B cell (primary cell): ENCODE data around the gene CES1. TPM values are rescaled to one million over a fixed set of nuclear protein-coding genes. Genes with fewer than 3 reads are reported as not detected.

Experiments
- ATAC-seq: fragments of 200-7000 bp; cut with Tn5 transposase; one replicate; pipeline ENCODE4 v1.10.0; 2021; ENCODE audit warnings: low read depth, mild to moderate bottlenecking, moderate number of reproducible peaks, moderate library complexity
- CTCF ChIA-PET: fragments of 350-600 bp; sonication (Branson Sonifier 250); formaldehyde crosslinking; loops from one replicate; lab custom pipeline; 2021; ENCODE audit warnings: antibody characterized with exemption, inconsistent platforms; lab: Charles Lee
- POLR2A ChIA-PET: fragments of 350-600 bp; sonication (Branson Sonifier 250); formaldehyde crosslinking; loops from one replicate; lab custom pipeline; 2021; ENCODE audit warnings: antibody characterized with exemption; lab: Charles Lee
- DNase-seq: peaks from one replicate; pipeline ENCODE4 v3.0.0; 2013
- H2AFZ ChIP-seq: 2 replicates; pipeline ENCODE4 v1.6.1; 2012; ENCODE audit warnings: mild to moderate bottlenecking, low read depth, low read length; ENCODE audit not compliant: insufficient read depth, poor library complexity, severe bottlenecking
- H3K27ac ChIP-seq, 2 donors: 1 replicate in 1 of 2; 2 replicates in 1 of 2; pipeline ENCODE4 v1.5.1; 2012 to 2013; ENCODE audit warnings: low read length in 2 of 2, mild to moderate bottlenecking in 2 of 2, moderate library complexity in 1 of 2
- H3K27me3 ChIP-seq, 4 experiments: fragments of 200-600 bp in 1 of 4; sonication (generic) in 1 of 4; replicated peaks in 1 of 4; 1 replicate in 2 of 4; 2 replicates in 2 of 4; pipeline versions ENCODE4 v1.6.1 to v1.7.0; 2013 to 2016; ENCODE audit warnings: low read length in 3 of 4, mild to moderate bottlenecking in 2 of 4, mixed read lengths in 1 of 4, moderate library complexity in 1 of 4; ENCODE audit not compliant: insufficient read depth in 4 of 4, control insufficient read depth in 3 of 4; ENCODE audit errors: control extremely low read depth in 1 of 4
- H3K36me3 ChIP-seq, 2 experiments: replicated peaks in 1 of 2; 1 replicate in 1 of 2; 2 replicates in 1 of 2; pipeline versions ENCODE4 v1.6.1 to v1.7.1; 2013; ENCODE audit warnings: low read length in 1 of 2; ENCODE audit not compliant: insufficient read depth in 2 of 2, control insufficient read depth in 1 of 2; ENCODE audit errors: control extremely low read depth in 1 of 2, extremely low read depth in 1 of 2
- H3K4me1 ChIP-seq, 2 donors: fragments of 200-600 bp in 1 of 2; sonication (generic) in 1 of 2; 1 replicate in 1 of 2; 2 replicates in 1 of 2; pipeline versions ENCODE4 v1.5.1 to v1.6.1; 2013 to 2017; ENCODE audit warnings: low read length in 2 of 2; ENCODE audit not compliant: control insufficient read depth in 2 of 2, insufficient read depth in 2 of 2
- H3K4me2 ChIP-seq: replicated peaks from 2 replicates; pipeline ENCODE3; 2012; ENCODE audit warnings: mild to moderate bottlenecking, low read depth, low read length; ENCODE audit not compliant: poor library complexity, severe bottlenecking
- H3K4me3 ChIP-seq, 5 experiments: fragments of 200-600 bp in 1 of 5; sonication (generic) in 1 of 5; 1 replicate in 3 of 5; 2 replicates in 2 of 5; pipeline versions ENCODE4 v1.5.1 to v1.7.0; 2011 to 2016; ENCODE audit warnings: low read length in 4 of 5, mild to moderate bottlenecking in 4 of 5, low read depth in 2 of 5, control low read depth in 1 of 5, moderate library complexity in 1 of 5; ENCODE audit not compliant: insufficient read depth in 1 of 5; ENCODE audit errors: control extremely low read depth in 1 of 5, extremely low read depth in 1 of 5
- H3K79me2 ChIP-seq: fragments of 200-600 bp; sonication (generic); one replicate; pipeline ENCODE4 v1.6.0; 2016; ENCODE audit warnings: low read length; ENCODE audit not compliant: control insufficient read depth, insufficient read depth
- H3K9ac ChIP-seq: fragments of 200-600 bp; sonication (generic); 2 replicates; pipeline ENCODE4 v1.6.1; 2017; ENCODE audit warnings: mild to moderate bottlenecking, low read length, moderate library complexity
- H3K9me3 ChIP-seq, 3 donors: one replicate each; pipeline versions ENCODE4 v1.6.1 to v1.7.1; 2013; ENCODE audit warnings: low read length in 2 of 3; ENCODE audit not compliant: control insufficient read depth in 2 of 3, insufficient read depth in 1 of 3; ENCODE audit errors: control extremely low read depth in 1 of 3
- H4K20me1 ChIP-seq: 2 replicates; pipeline ENCODE4 v1.6.0; 2012; ENCODE audit warnings: mild to moderate bottlenecking, low read length; ENCODE audit not compliant: insufficient read depth, control insufficient read depth, poor library complexity, severe bottlenecking
- H3K27ac Mint-ChIP-seq: one replicate; pipeline ENCODE4 v1.8.0; 2021; ENCODE audit warnings: mixed read lengths
- H3K27me3 Mint-ChIP-seq: one replicate; pipeline ENCODE4 v1.8.0; 2021; ENCODE audit warnings: mixed read lengths
- H3K4me1 Mint-ChIP-seq: one replicate; pipeline ENCODE4 v1.8.0; 2021; ENCODE audit warnings: mixed read lengths
- H3K4me3 Mint-ChIP-seq: one replicate; pipeline ENCODE4 v1.8.0; 2021; ENCODE audit warnings: mixed read lengths
- H3K9me3 Mint-ChIP-seq: one replicate; pipeline ENCODE4 v1.8.0; 2022; ENCODE audit warnings: mixed read lengths; ENCODE audit not compliant: insufficient read depth
- CTCF ChIP-seq: fragments of 200-600 bp; IDR thresholded peaks from one replicate; pipeline ENCODE4 v1.8.0; 2022; ENCODE audit warnings: antibody characterized with exemption, mild to moderate bottlenecking
- EZH2 ChIP-seq: IDR thresholded peaks from 2 replicates; pipeline ENCODE4 v1.6.1; 2012; ENCODE audit warnings: borderline replicate concordance, low read depth, mild to moderate bottlenecking, moderate library complexity, low read length; ENCODE audit not compliant: insufficient read depth, poor library complexity, severe bottlenecking
- WGBS: methylation state at CpG from one replicate; pipeline ENCODE4 v1.1.5; 2013; ENCODE audit warnings: missing lambda C conversion rate; ENCODE audit not compliant: insufficient coverage; 5-methylcytosine and 5-hydroxymethylcytosine counted together
- intact Hi-C: fragments of 100-400 bp; cut with micrococcal nuclease; formaldehyde crosslinking; loops from one replicate; pipeline ENCODE4 v1.10.0; 2022
- polyA plus RNA-seq: library from polyadenylated mRNA; depleted of rRNA; stranded (reverse); fragments of >200 nt; gene quantifications from 2 replicates; pipeline ENCODE4 v1.2.3, GENCODE V29; 2012
- total RNA-seq, 2 donors: library from RNA; stranded (reverse); fragments of 120-200 nt in 1 of 2; gene quantifications; 1 replicate in 1 of 2; 2 replicates in 1 of 2; pipeline versions ENCODE4 v1.2.3 to v1.2.4, GENCODE V29; 2013 to 2022

CES1 gene
- total and polyA plus RNA-seq, 2 donors (not counting 1 experiment from before 2014, with no cell fraction given), result 0.37 to 1.2 TPM

- H3K4me1 Mint-ChIP-seq, result no peaks in the 10 kb centered on the region
- H3K4me2 ChIP-seq, result no peak overlapping the region
- POLR2A ChIA-PET, result no interaction called here
- no peak overlapping the region for H3K9ac ChIP-seq
- intact Hi-C loops, result no loop called here
- H3K9me3 Mint-ChIP-seq, result no peaks in the 10 kb centered on the region
- H3K4me1 ChIP-seq, result no peaks in the 10 kb centered on the region
- no peaks in the 10 kb centered on the region for H3K36me3 ChIP-seq
- no peak overlapping the region for H3K4me3 Mint-ChIP-seq
- no peak for TF ChIP-seq CTCF
- WGBS, result 86% methylated on average over 1 of the region's 4 CpGs
- H3K79me2 ChIP-seq, result no peaks in the 10 kb centered on the region
- DNase-seq (no peak), ATAC-seq (no peak)
- CTCF ChIA-PET, result interaction anchor here (1.1 kb wide), 1 partner anchor 17 kb away, joined by 3 read pairs; no protein-coding TSS in a partner anchor
- no peaks in the 10 kb centered on the region for H3K9me3 ChIP-seq
- no peak overlapping the region for H3K27ac ChIP-seq
- no peak overlapping the region for H3K4me3 ChIP-seq
- H3K27me3 Mint-ChIP-seq, result peaks cover 27% of the 10 kb centered on the region
- H2AFZ ChIP-seq, result no peak overlapping the region
- H4K20me1 ChIP-seq, result no peaks in the 10 kb centered on the region
- H3K27me3 ChIP-seq, result no peaks in the 10 kb centered on the region
- H3K27ac Mint-ChIP-seq, result no peak overlapping the region
Measured at GRCh38 chr16:55824473-55825000, 8.4 kb downstream of the CES1 start.

GRCh38 chr16:55822280-55822810, 10.6 kb downstream of the CES1 start:
- Histone ChIP-seq H3K27me3 (no peaks in the 10 kb centered on the region), H3K9me3 (no peaks in the 10 kb centered on the region), H3K4me1 (no peaks in the 10 kb centered on the region), H4K20me1 (no peaks in the 10 kb centered on the region), H3K4me2 (no peak overlapping the region), H3K4me3 (no peak overlapping the region), H3K9ac (no peak overlapping the region), H3K36me3 (no peaks in the 10 kb centered on the region), H2AFZ (no peak overlapping the region), H3K27ac (no peak overlapping the region), H3K79me2 (no peaks in the 10 kb centered on the region)
- TF ChIP-seq EZH2, result no peak
- TF ChIP-seq CTCF, result no peak
- Mint-ChIP-seq H3K9me3 (no peaks in the 10 kb centered on the region), H3K4me1 (no peaks in the 10 kb centered on the region), H3K4me3 (no peak overlapping the region), H3K27me3 (peaks cover 28% of the 10 kb centered on the region), H3K27ac (no peak overlapping the region)
- intact Hi-C loops, result no loop called here
- 79% methylated on average over 3 of the region's 3 CpGs for WGBS
- POLR2A ChIA-PET, result no interaction called here
- no peak for DNase-seq
- CTCF ChIA-PET, result no interaction called here
- ATAC-seq, result no peak
